HepG2 (cell line): ENCODE measurements around the gene SRRT. TPM values are rescaled to one million over a fixed set of nuclear protein-coding genes. Genes with fewer than 3 reads are reported as not detected.

Experiments
- HNF1A ChIP-seq, 2 experiments: sonication (generic) in 1 of 2; formaldehyde crosslinking in 1 of 2; IDR thresholded peaks; 2 replicates each; pipeline versions ENCODE4 v1.4.0 to v1.6.1; 2016 to 2020; ENCODE audit warnings: borderline replicate concordance in 1 of 2, low read depth in 1 of 2, mild to moderate bottlenecking in 1 of 2, missing genetic modification reagents in 1 of 2
- THRA ChIP-seq: sonication (generic); formaldehyde crosslinking; IDR thresholded peaks from 2 replicates; pipeline ENCODE4 v1.4.0; 2020; ENCODE audit warnings: missing genetic modification reagents, borderline replicate concordance
- ZFP37 ChIP-seq: sonication (generic); formaldehyde crosslinking; IDR thresholded peaks from 2 replicates; pipeline ENCODE4 v1.4.0; 2020; ENCODE audit warnings: missing genetic modification reagents, borderline replicate concordance
- ZFP91 ChIP-seq: sonication (generic); formaldehyde crosslinking; IDR thresholded peaks from 2 replicates; pipeline ENCODE4 v1.9.0; 2022; ENCODE audit warnings: missing genetic modification reagents, mild to moderate bottlenecking, borderline replicate concordance
- ZMYM3 ChIP-seq: sonication (generic); formaldehyde crosslinking; IDR thresholded peaks from 2 replicates; pipeline ENCODE4 v1.5.1; 2020; ENCODE audit warnings: mild to moderate bottlenecking, missing genetic modification reagents
- ZNF101 ChIP-seq: sonication (generic); formaldehyde crosslinking; IDR thresholded peaks from 2 replicates; pipeline ENCODE4 v1.4.0; 2020; ENCODE audit warnings: mild to moderate bottlenecking, low read depth, missing genetic modification reagents, borderline replicate concordance
- ZNF510 ChIP-seq: sonication (generic); formaldehyde crosslinking; IDR thresholded peaks from 2 replicates; pipeline ENCODE4 v1.4.0; 2020; ENCODE audit warnings: low read depth, mild to moderate bottlenecking, missing genetic modification reagents
- ZNF570 ChIP-seq: sonication (generic); formaldehyde crosslinking; IDR thresholded peaks from 2 replicates; pipeline ENCODE4 v1.4.0; 2020; ENCODE audit warnings: mild to moderate bottlenecking, missing genetic modification reagents, borderline replicate concordance
- ZNF724P ChIP-seq: sonication (generic); formaldehyde crosslinking; IDR thresholded peaks from 2 replicates; pipeline ENCODE4 v1.8.0; 2022; ENCODE audit warnings: missing genetic modification reagents, borderline replicate concordance
- ZNF768 ChIP-seq: sonication (generic); formaldehyde crosslinking; IDR thresholded peaks from 2 replicates; pipeline ENCODE4 v1.4.0; 2020; ENCODE audit warnings: missing genetic modification reagents
- ZNF850 ChIP-seq: sonication (generic); formaldehyde crosslinking; conservative IDR thresholded peaks from 2 replicates; pipeline ENCODE4 v1.9.0; 2021; ENCODE audit warnings: mild to moderate bottlenecking, missing genetic modification reagents
- polyA plus RNA-seq, 8 experiments: library from polyadenylated mRNA; depleted of rRNA in 3 of 8; stranded (reverse) in 7 of 8; unstranded in 1 of 8; fragments of >200 nt; fragmentation: Illumina TruSeq in 4 of 8; extraction: Trizol in 4 of 8; gene quantifications; 2 replicates each; pipeline versions ENCODE4 v1.2.1 to v1.2.3, GENCODE V29; 2011 to 2016; ENCODE audit warnings: low read depth in 4 of 8, missing spikeins in 1 of 8, mixed read lengths in 1 of 8; ENCODE audit not compliant: insufficient read depth in 1 of 8
- total RNA-seq, 5 experiments: library from RNA; depleted of rRNA; stranded (reverse); fragments of >200 nt; fragmentation: Illumina TruSeq; extraction: Trizol; gene quantifications; 2 replicates each; pipeline ENCODE4 v1.2.3, GENCODE V29; 2016; ENCODE audit warnings: low read depth in 1 of 5
- TF ChIP-seq, protein P1 (sequence below): sonication (generic); formaldehyde crosslinking; conservative IDR thresholded peaks from 2 replicates; pipeline ENCODE4 v1.4.0; 2020; ENCODE audit warnings: mild to moderate bottlenecking, missing genetic modification reagents, moderate library complexity
- TF ChIP-seq, protein P2 (sequence below): sonication (generic); formaldehyde crosslinking; IDR thresholded peaks from 2 replicates; pipeline ENCODE4 v1.4.0; 2020; ENCODE audit warnings: missing genetic modification reagents

SRRT gene
- total and polyA plus RNA-seq, 2 of the 13 experiments (the other 11 are each of a cell fraction or from before 2014, with no cell fraction given), result 26.2 to 106 TPM

DNA sequence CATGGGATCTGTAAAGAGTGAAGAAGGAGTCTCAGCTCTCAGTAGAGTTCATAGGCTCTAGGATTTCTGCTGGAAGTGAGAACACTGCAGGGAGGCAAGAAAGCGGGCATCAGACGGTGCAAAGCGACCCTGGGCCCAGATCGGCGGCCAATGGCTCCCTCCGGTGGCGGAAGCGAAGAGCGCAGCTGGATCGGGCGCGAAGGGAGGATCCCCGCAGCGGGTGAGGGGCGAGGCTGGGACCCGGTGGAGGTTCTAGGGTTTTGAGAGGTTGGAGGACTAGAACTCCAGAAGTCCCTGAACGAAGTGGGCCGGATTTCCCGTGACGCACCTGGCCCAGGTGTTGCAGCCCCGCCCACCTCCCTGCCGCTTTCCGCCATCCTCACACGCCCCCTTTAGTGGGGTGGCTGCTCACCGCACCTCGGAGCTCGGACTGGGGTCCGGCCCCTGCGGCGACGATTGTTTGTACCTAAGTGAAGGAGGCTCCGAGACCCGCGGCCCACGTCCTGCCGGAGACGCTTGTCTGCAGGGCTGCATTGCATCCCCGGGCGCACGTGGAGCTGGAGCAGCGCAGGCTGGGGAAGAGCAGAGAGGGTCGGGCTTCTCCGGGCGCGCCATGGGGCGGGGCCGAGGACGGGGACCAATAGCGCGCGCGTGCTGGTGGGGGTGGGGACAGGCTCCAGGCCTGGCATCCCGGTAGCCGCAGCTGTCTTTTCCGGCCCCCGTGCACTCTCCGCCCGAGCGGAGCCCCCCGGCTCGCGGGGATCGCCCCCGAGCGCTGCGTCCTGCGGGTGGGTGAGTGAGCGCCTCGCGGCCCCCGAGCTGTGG is 22.6 kb upstream of the SRRT start, which contains the start of gene SLC12A9 (continued):
- TF ChIP-seq, protein P1, sequence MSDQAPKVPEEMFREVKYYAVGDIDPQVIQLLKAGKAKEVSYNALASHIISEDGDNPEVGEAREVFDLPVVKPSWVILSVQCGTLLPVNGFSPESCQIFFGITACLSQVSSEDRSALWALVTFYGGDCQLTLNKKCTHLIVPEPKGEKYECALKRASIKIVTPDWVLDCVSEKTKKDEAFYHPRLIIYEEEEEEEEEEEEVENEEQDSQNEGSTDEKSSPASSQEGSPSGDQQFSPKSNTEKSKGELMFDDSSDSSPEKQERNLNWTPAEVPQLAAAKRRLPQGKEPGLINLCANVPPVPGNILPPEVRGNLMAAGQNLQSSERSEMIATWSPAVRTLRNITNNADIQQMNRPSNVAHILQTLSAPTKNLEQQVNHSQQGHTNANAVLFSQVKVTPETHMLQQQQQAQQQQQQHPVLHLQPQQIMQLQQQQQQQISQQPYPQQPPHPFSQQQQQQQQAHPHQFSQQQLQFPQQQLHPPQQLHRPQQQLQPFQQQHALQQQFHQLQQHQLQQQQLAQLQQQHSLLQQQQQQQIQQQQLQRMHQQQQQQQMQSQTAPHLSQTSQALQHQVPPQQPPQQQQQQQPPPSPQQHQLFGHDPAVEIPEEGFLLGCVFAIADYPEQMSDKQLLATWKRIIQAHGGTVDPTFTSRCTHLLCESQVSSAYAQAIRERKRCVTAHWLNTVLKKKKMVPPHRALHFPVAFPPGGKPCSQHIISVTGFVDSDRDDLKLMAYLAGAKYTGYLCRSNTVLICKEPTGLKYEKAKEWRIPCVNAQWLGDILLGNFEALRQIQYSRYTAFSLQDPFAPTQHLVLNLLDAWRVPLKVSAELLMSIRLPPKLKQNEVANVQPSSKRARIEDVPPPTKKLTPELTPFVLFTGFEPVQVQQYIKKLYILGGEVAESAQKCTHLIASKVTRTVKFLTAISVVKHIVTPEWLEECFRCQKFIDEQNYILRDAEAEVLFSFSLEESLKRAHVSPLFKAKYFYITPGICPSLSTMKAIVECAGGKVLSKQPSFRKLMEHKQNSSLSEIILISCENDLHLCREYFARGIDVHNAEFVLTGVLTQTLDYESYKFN (CRISPR knock-in tag), result no peak; the same call in 1 of the 2 replicates
- TF ChIP-seq ZNF850 (CRISPR knock-in tag) (no peak), ZNF724P (CRISPR knock-in tag) (no peak), ZNF510 (CRISPR knock-in tag) (no peak), ZNF768 (CRISPR knock-in tag) (no peak), THRA (CRISPR knock-in tag) (no peak), ZNF101 (CRISPR knock-in tag) (no peak), ZFP91 (peak; percentile 89; the same call in 1 of the 2 replicates), HNF1A (IDR thresholded peaks at IDR 0.05; ENCODE audit: low read depth) (no peak), HNF1A (CRISPR knock-in tag; IDR thresholded peaks at IDR 0.05; ENCODE audit: borderline replicate concordance) (0 out of 2 replicates have a peak, but pooled peaks have one; percentile 45), ZMYM3 (0 out of 2 replicates have a peak, but pooled peaks have one; percentile 24), ZNF570 (CRISPR knock-in tag) (0 out of 2 replicates have a peak, but pooled peaks have one; percentile 42), ZFP37 (CRISPR knock-in tag) (peak; percentile 49; the same call in 1 of the 2 replicates)
- TF ChIP-seq, protein P2, sequence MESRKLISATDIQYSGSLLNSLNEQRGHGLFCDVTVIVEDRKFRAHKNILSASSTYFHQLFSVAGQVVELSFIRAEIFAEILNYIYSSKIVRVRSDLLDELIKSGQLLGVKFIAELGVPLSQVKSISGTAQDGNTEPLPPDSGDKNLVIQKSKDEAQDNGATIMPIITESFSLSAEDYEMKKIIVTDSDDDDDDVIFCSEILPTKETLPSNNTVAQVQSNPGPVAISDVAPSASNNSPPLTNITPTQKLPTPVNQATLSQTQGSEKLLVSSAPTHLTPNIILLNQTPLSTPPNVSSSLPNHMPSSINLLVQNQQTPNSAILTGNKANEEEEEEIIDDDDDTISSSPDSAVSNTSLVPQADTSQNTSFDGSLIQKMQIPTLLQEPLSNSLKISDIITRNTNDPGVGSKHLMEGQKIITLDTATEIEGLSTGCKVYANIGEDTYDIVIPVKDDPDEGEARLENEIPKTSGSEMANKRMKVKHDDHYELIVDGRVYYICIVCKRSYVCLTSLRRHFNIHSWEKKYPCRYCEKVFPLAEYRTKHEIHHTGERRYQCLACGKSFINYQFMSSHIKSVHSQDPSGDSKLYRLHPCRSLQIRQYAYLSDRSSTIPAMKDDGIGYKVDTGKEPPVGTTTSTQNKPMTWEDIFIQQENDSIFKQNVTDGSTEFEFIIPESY, result 0 out of 2 replicates have a peak, but pooled peaks have one; percentile 30
